IPS-NIHi11 (cell line): ENCODE measurements around the gene LRRTM2.

ENCODE experiments used
- DNase-seq: peaks from one replicate; pipeline ENCODE4 v3.0.0; 2012; ENCODE audit warnings: mixed read lengths, low spot score

Gene LRRTM2

GRCh38 chr5:138883211-138883610 is 8.1 kb upstream of the LRRTM2 start:
- DNase-seq: no peak

DNA sequence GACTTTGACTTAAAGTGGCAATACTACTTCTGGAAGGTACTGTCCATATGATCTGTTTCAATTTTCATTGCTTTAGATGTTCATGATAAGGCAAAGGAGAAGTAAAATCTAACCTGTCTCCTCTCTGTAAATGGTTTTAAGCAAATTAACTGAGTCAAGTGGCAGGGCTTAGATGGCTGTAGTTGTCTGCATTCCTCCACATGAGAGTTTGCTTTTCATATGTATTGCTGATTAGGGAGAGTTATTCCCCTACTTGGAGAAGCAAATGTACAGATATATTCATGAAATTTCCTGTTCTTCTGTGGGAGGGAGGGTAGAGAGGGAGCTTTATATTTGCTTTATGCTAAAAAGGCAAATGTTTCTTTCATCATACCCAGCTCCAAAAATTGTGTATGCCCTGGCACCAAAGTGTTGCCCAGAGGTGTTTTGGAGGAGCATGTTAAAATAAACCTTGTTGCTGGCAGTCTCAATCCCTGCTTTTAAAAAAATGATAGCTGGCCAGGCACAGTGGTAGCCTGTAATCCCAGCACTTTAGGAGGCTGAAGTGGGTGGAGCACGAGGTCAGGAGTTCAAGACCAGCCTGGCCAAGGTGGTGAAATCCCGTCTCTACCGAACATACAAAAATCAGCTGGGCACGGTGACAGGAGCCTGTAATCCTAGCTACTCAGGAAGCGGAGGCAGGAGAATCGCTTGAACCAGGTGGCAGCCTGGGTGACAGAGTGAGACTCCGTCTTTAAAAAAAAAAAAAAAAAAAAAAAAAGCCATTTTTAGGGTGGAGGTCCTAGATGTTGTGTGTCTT is 3.5 kb upstream of the LRRTM2 start:
- no peak for DNase-seq

- DNase-seq: no peak
These were observed 1.7 kb upstream of the LRRTM2 start for GRCh38 chr5:138876811-138877210.

- no peak for DNase-seq
These were observed 811 bp upstream of the LRRTM2 start for GRCh38 chr5:138875946-138876345.

GRCh38 chr5:138875552-138875875 is 379 bp upstream of the LRRTM2 start:
- DNase-seq: no peak

GRCh38 chr5:138874241-138874640 is 894 bp downstream of the LRRTM2 start:
- no peak for DNase-seq

DNA sequence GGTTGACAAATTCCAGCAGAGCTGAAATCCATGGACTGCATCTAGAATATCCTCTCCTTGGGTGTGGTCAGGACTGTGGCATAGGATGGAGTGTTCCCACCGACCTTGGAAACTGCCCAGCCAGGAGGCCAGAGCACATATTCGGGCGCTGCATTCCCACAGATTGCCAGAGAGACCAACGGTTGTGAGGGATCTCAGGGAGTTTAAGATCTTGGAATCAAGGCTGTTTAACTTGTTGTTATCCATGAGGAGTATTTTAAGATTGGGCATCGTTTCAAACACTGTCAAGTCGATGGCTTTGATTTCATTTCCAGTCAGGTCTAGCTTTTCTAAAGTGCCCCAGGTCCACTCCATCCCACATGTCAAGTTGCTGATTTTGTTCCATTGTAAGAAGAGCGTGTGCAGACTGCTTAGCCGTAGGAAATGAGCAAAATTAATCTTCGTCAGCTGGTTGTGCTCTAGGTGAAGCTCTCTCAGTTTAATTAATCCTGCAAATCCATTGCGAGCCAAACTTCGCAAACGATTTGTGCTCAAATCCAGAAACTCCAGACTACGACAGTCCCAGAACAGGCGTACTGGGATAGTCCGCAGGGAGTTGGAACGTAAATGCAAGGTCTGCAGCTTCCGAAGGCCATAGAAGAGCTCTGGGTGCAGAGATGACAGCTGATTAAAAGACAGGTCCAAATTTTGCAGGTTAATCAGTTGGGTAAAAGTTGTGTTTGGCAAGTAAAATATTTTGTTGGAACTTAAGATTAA is 1.5 kb downstream of the LRRTM2 start:
- no peak for DNase-seq

DNA sequence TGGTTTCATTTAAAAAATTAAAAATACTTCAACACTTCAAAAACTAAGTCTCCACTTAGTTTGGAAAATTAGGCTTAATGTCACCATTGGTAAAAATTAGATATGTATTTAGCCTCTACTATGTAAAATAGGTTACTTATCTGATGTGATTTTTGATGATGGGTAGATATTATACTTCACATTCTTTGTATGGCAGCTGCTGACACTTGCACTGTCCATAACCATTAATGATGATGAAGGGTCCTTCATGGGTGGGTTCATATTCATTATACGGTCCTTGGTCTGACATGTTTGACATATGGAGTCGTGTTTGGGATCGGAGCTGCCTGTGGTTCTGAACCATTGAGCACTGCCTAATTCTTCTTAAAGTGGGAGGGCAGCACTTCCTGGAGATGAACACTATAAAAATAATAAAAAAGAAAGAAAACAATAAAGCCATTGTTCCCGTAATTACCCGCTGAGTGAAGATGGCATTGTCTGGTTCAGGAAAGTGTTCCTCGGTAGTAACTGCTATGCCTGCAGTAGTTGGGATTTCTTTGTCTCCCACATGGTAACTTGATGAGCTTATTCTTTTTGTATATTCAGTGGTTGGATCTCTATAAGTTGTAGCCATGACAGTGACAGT is 2.2 kb downstream of the LRRTM2 start:
- no peak for DNase-seq

DNA sequence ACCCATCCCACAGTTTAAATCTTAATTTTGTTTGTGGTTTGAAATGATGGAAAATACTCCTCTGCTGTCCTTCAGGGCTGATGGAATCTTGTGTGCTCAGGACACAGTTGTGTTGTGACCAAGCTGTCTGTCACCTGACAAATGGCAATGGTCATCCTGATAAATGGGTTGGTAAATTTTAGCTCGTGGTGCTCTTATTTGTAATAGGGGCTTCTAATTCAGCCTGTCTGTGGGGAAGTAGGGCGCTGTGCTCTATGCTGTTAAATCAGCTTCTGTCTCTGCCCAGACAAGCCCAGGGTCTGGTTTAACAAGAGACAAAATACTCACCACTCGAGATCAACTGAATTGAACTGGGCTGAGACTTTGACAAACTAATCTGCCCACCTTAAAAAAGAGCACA is 4.5 kb downstream of the LRRTM2 start:
- no peak for DNase-seq

DNA sequence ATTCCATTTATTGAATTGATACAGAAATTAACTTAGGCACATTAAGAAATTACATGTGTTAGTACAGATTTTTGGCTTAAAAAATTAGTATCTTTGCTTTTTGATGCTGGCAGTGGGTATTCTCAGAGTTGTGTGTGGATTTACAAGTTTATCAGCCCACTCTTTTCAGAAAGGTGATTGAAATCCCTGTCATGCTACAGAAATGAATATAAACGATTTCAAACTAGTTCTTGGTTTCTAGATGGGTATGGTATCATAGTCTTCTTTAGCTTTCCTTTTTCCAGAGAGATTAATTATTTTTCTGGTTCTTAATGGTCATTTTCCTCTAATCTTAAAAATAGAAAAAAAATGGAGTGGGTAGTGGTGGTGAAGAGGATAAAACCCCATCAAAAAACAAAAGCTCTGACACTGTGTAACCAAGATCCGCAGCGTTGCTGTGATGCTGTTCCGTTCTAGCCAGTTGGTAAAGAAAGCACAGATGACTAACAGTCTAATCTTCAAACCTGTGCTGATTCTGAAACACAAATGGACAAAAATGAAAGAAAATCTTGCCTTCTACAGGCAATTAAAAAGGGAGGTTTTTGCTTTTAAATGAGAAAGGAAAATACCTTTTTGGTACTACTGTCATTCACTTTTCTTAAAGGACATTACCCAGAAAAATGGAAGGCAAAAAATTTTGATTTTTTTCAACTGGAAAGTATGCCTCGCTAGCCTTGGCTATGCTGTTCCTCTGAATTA is 5.2 kb downstream of the LRRTM2 start:
- no peak for DNase-seq

- DNase-seq: no peak
These were observed 6.1 kb downstream of the LRRTM2 start for GRCh38 chr5:138869038-138869437.

DNA sequence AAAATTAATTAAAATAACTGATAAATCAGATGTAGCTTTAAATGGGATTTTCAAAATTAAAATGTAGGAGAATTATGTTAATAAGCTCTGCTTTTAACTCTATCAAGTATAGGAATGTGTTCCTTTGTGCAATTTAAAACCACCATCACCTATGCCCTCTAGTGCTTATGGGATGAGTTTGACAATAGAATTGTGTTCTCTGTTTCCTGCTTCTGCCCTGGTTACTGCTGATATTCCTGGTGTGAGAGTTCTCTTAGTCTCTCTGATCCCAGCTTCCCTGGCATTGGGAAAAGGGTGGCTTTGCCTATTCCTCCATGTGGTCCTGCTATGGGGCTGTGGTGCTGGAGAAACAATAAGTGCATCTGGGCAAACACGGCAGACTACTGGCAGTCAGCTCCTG is 8.1 kb downstream of the LRRTM2 start:
- no peak for DNase-seq

GRCh38 chr5:138853132-138853531 is 22.0 kb downstream of the LRRTM2 start:
- no peak for DNase-seq

GRCh38 chr5:138850865-138851435 is 24.2 kb downstream of the LRRTM2 start:
- DNase-seq: no peak

DNA sequence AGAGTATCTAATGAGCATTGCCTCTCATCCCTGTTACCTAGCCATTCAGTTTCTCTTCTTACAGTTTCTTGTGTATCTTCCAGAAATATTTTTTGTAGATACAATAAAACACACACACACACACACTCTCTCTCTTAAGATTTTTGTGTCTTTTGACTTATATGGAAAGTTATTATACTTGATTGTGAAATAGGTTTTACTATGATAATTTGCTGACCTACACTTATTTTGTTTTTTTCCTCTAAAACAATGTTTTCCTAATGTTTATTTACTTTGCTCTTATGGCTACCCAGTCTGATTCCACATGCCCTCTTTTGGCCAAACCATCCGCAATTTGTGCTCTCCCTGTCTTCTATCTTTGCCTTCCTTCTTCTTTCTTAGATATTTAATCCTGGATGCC is 25.3 kb downstream of the LRRTM2 start:
- DNase-seq: no peak

GRCh38 chr5:138849439-138849838 is 25.7 kb downstream of the LRRTM2 start:
- no peak for DNase-seq

- DNase-seq: no peak
These were observed 30.2 kb downstream of the LRRTM2 start for GRCh38 chr5:138844812-138845513.

- DNase-seq: no peak
These were observed 31.0 kb downstream of the LRRTM2 start for GRCh38 chr5:138844125-138844461.

- no peak for DNase-seq
These were observed 31.6 kb downstream of the LRRTM2 start for GRCh38 chr5:138843316-138844124.

- no peak for DNase-seq
These were observed 33.6 kb downstream of the LRRTM2 start for GRCh38 chr5:138841531-138841930.

- DNase-seq: no peak
These were observed 35.0 kb downstream of the LRRTM2 start for GRCh38 chr5:138840103-138840502.
